H1 (cell line): ENCODE data around the gene TCF4. TPM values are rescaled to one million over a fixed set of nuclear protein-coding genes. Genes with fewer than 3 reads are reported as not detected.

Experiments
- ASH2L ChIP-seq: fragments of 200-600, 300-600 bp; sonication (generic); IDR thresholded peaks from one replicate; pipeline ENCODE4 v1.7.1; 2017; ENCODE audit warnings: low read length
- BACH1 ChIP-seq: IDR thresholded peaks from 2 replicates; pipeline ENCODE4 v1.6.1; 2012; ENCODE audit warnings: low read length, improper control_type of control experiment
- CREB1 ChIP-seq: IDR thresholded peaks from 2 replicates; pipeline ENCODE4 v1.6.1; 2012; ENCODE audit warnings: inconsistent platforms
- EZH2 ChIP-seq: fragments of 200-600 bp; sonication (generic); IDR thresholded peaks from 2 replicates; pipeline ENCODE4 v1.7.1; 2012; ENCODE audit warnings: low read depth, mild to moderate bottlenecking, moderate library complexity, low read length, inconsistent platforms; ENCODE audit not compliant: severe bottlenecking
- RXRA ChIP-seq: IDR thresholded peaks from 2 replicates; pipeline ENCODE4 v1.6.1; 2011; ENCODE audit warnings: low read depth, mild to moderate bottlenecking, low read length, moderate library complexity; ENCODE audit not compliant: insufficient read depth
- SIRT6 ChIP-seq: IDR thresholded peaks from one replicate; pipeline ENCODE4 v1.7.1; 2012; ENCODE audit warnings: low read length, inconsistent platforms
- TCF12 ChIP-seq: IDR thresholded peaks from 2 replicates; pipeline ENCODE4 v1.6.1; 2011; ENCODE audit warnings: low read depth, mild to moderate bottlenecking, low read length
- polyA plus RNA-seq, 7 experiments: library from polyadenylated mRNA; depleted of rRNA in 3 of 7; stranded (reverse) in 5 of 7; unstranded in 2 of 7; fragments of >200 nt in 5 of 7; fragments of 200-250 nt in 2 of 7; gene quantifications; 1 replicate in 5 of 7; 2 replicates in 1 of 7; 4 replicates in 1 of 7; pipeline versions ENCODE4 v1.2.1 to v1.2.3, GENCODE V29; 2011 to 2013; ENCODE audit warnings: missing spikeins in 2 of 7, mixed read lengths in 2 of 7
- total RNA-seq: library from RNA; stranded (reverse); fragmentation: NEBNext Ultra II Directional; extraction: Animal tissue kit (Norgen Biotek cat#: 25700); gene quantifications from 2 replicates; pipeline ENCODE4 v1.2.1, GENCODE V29; 2021
- TF ChIP-seq, protein P1 (sequence below): IDR thresholded peaks from 2 replicates; pipeline ENCODE4 v1.6.1; 2012; ENCODE audit warnings: inconsistent platforms

The TCF4 gene
- total and polyA plus RNA-seq, 2 of the 8 experiments (the other 6 are each of a cell fraction or from before 2014, with no cell fraction given): 59.3 to 118 TPM

DNA sequence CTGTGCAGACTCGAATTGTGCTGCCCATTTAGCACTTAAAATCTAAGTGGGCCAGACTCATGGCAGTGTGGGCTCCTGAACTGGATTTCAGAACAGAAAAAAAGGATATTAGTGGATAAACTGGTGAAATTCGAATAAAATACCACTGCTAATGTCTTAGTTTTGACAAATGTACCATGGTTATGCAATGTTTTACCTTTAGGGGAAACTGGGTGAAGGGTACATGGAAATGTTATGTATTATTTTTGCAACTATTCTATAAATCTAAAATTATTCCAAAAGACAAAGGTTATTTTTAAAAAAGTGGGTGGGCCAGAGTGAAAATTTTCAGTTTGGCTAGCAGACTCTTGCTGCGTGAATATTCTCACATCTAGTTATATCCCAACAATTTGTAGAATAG lies 368.2 kb downstream of the TCF4 start (continued):
- no peak for TF ChIP-seq RXRA
- no peak for TF ChIP-seq CREB1
- no peak for TF ChIP-seq TCF12
- TF ChIP-seq, protein P1, sequence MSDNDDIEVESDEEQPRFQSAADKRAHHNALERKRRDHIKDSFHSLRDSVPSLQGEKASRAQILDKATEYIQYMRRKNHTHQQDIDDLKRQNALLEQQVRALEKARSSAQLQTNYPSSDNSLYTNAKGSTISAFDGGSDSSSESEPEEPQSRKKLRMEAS: no peak
- TF ChIP-seq BACH1: no peak
- TF ChIP-seq SIRT6: no peak
- no peak for TF ChIP-seq EZH2
- no peak for TF ChIP-seq ASH2L
